ENCODE results near the gene NTN1.

NTN1 gene

DNA sequence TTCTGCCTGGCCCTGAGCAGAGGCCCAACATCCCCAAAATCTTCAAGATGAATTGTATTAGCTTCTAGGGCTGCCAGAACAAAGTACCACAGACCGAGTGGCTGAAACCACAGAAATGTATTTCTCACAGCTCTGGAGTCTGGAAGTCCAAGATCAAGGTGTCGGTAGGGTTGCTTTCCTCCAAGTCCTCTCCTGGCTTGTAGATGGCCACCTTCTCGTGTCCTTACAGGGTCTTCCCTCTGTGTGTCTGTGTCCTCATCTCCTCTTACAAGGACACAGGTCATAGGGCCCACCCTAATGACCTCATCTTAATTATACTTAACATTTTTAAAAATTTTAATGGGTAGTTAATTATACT, 215.7 kb downstream of the NTN1 start:
- DNase-seq = no peak

DNA sequence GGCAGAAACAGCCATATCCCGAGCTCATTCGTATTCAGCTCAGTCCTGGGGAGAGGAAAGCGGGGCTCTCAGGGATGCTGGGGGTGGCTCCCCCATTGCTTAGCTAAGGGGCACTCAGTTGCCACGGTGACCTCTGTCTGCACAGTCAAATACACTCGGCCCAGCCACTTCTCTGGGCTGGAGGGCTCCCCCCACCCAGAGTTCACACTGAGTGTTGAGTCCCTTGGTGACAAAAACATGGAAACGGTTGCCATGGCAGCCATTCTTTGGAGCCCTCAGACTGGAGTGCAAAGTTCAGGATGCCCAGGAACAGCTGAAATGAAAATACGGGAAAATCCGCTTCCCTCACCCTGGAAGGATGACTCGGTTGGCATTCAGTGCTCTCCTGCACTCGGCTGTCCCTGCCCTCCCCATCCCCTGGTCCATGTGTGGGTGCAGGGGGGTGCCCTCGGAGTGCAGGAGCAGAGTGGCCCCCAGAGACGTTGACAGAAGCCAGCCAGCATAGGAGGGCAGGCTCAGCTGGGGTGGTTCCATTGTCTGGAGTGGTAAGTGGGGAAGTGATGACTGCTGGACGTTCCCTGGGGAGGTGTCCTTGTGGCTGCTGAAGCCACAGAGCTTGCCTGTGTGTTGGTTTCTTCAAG, 216.5 kb downstream of the NTN1 start:
- no peak for DNase-seq

DNA sequence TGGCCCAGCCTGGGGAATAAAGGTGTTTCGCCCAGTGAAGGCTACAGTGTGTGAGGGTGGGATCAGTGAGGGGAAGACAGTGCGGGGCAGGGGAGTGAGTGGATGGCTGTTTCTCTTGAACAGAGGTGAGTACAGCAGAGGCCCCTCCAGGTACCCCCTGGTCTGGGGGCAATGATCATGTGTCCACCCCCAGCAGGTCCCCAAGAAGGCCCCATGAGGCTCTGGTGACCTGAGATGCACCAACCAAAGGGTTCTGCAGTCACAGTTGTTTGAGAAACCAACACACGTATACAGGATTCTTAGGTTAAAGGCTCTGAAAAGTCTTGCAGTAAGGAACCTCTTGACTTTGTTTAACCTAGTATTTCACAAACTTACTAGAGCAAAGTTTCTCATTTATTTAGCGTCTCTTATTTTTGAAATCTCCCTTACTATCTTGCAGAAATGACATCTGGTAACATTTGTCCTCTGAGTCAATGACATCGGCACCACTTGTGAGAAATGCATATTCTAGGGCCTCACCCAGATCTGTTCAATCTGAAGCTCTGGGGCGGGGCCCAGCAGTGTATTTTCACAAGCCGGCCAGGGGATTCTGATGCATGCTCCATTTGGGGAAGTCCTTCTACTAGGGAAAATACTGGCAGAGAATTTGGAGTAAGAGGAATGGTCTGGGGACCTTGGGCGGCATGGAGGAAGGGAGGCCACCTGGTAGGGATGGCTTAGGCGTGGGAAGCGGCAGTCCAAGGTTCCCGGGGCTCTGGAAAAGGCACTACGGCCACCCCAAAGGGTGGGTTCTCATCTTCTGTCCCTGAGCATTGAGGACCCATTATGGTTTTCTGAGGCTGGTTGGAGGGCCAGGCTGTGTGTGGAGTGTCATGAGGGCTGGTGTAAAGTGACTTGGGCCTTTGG, 217.3 kb downstream of the NTN1 start:
- no peak for DNase-seq

DNA sequence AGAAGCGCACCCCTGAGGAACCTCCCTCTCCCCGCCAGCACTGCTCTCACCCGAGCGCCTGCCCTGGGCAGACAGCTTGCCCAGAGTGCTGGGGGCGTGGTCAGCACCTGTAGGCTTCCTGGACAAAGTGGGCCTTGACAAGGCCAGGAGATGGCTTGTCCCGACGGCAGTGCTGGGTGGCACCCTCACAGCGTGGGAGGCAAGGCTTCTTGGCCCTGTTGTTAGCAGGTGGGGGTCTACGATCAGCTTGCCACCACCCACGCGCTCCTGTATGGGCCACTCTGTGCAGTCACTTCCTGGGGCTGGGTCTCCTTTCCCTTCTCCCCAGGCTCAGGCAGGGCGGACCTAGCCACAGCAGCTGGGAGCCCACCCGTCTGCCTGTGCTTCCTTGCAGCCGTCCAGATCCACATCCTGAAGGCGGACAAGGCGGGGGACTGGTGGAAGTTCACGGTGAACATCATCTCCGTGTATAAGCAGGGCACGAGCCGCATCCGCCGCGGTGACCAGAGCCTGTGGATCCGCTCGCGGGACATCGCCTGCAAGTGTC, 218.0 kb downstream of the NTN1 start:
- peak; percentile 6 for DNase-seq

DNA sequence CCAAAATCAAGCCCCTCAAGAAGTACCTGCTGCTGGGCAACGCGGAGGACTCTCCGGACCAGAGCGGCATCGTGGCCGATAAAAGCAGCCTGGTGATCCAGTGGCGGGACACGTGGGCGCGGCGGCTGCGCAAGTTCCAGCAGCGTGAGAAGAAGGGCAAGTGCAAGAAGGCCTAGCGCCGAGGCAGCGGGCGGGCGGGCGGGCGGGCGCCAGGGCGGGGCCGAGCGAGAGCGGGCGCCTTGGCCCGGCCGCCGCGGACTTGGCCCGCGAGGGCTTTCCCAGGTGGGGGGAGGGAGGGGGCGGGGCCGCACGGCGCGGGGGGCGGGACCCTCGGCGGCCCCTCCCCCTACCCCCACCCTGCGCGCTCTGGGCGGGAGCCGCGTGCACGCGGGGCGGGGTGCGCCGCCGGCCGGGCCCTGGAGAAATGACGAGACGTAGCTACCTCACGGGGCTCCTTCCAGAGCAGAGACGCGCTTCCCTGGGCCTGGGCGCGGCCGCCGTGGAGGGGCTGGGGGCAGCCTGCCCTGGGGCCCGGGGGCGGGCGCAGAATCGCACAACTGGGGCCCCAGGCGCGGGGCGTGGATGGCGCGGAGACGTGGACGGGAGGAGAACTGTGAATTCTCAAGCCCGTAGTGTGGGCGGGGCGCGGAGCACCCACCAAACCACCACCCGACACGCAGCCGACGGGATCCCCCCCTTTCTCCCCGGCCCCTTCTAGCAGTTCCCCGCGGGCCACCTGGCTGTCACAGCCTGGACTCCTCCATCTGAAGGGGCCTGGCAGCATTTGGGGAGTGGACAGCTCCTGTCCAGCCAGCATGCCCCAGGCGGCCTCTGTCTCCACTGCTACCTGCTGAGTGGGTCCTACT, 218.7 kb downstream of the NTN1 start:
- peak; percentile 62 for DNase-seq

DNA sequence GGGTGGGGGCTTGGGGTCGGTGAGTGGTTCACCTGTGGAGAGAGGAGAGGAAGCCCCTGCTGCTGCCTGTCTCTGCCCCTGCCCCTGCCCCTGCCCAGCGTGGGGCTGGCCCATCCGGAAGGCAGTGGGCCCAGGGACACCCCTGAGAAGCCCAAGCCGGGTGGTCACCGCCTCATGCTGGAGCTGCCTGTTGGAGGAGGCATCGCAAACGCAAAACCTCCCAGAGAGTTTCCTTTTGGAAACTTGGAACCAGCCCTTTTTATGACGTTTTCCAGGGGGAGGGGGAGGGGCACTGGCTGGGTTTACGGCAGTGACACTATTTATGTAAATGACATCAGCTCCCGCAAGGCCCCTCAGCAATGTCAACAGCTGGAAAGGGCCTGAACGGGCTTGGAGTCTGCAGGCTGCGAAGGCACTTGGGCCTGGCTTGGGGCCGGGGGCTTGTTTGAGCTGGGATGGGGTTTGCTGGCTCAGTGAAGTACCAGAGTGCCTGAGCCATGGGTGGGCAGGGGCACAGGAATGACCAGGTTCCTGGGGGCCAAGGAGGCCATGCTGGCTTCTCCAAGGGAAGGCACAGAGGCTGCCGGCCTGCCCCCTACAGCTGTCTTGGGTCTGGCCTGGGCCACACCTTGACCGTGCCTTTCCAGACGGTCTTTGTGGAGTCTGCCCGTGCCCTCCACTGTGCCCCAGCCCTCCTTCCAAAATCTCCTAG, 219.5 kb downstream of the NTN1 start:
- DNase-seq = no peak

DNA sequence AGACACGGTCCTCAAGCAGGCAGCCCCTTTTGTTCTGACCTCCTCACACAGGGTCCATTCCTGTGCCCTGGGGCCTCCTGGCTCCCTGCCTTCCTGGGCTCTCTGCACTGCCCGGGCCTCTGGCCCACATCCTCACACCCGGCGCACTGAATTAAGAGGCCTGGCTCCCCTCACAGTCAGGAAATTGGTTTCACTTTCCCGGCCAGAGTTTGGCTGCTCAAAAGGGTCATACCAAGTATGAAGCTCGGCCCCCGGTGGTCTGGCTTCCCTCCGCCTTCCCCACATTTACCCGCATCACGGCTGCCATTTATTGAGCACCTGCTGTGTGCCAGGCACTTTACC, 220.0 kb downstream of the NTN1 start:
- no peak for DNase-seq

DNA sequence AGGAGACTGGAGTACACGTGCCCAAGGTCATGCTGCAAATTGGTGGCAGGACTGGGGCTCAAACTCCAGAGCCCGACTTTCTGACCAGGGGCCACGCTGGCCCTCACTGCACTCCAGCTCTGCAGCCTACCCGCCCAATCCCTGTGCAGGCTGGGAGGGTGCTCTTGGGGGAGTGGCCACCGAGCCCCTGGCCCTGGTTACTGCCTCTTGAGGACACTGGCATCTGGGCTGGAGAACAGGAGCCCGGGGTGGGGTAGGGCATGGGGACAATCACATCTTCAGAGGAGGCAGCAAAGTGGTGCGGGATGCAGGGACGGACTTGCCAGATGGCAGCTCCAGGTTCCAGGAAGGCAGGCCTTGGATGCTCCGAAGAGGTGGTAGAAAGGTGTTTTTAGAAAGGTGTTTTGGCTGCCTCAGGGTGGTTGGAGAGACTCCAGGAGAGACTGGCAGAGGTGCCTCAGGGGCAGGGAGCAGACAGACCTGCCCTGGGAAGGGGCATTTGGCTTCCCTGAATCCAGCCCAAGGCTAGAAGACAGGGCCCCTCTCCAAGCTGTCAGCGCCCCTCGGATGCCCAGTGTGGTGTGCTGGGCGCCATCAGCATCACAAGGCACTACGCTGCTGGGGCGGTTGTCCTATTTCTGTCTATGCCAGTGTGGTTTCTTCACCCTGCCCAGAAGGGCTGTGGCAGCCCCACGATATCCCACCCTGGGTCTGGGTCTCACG, 220.6 kb downstream of the NTN1 start:
- no peak for DNase-seq

DNA sequence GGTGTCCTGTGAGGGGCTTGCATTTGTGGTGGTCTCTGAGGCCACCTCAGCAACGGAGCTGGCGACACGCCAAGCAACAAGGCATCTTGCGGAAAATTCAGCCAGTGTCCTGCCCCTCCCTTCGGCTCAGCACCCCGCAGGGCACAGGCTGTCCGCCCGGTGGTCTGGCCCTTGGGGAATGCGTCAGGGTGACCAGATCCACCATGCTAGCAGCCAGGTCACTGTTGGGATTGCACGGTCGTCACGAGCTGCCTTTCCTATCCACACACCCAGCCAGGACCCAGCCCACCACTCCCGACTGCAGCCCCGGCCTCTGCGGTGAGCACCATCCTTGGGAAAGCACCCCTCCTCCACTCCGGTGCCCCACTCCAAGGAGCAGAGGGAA, 221.2 kb downstream of the NTN1 start:
- no peak for DNase-seq

DNA sequence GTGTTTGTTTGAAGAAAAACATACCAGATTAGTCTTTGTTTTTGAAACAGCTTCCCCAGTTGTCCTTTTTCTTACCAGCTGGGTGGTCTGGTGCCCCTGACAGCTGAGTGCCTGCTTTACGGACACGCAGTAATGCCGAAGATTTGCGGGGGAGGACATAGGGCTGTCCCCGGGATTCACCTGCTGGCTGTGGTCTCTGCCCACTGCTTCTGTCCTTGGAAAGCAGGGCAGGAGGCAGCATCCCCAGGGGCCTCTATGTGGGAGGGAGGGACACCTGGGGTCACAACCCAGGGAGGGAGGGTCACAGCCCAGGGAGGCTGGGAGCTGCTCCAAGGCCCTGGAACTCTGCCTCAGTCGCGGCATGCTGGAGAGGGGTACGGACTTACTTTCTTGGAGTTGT, 221.7 kb downstream of the NTN1 start:
- no peak for DNase-seq

DNA sequence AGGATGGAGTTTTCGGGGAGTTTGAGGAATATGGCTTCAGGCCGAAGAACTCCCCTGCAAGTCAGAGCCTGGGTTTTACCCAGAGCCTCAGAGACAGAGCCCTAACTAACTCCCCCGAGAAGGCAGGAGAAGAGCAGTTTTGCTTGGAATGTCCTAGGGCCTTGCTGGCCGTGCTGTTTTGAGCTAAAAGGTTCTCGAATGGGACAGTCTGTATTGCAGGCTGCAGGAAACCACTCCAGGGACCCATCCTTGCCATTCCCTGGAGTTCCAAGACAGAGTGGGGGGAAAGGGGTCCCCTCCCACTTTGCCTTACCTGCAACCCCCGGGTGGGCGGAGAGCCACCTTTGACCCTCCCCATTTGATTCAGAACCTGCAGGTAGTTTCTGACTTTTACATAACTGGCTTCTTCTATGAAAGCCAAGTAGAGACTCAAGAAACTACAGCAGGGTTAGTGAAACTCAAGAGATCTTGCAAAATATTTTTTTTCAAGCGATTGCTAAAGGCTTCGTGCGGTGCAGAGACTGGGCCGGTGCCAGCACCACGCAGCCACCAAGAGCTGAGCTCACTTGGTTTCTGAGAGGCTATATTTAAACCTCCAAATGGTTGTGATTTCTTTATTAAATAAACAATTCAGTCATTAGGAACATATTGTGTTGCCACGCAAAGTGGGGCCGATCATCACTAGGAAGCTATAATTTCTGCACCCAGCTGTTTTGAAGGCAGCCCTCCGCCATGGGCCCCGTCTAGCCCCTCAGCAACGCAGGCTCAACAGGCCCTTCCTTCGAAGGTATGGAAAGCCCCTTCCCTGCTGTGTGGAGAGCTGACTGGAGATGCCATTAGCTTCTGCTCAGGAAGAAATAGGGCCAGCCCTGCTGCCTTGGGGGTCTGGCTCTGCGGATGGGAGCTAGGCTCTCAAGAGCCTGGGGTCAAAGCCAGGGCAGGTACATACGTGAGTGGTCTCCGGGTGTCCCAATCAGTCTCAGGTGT, 223.0 kb downstream of the NTN1 start:
- no peak for DNase-seq

DNA sequence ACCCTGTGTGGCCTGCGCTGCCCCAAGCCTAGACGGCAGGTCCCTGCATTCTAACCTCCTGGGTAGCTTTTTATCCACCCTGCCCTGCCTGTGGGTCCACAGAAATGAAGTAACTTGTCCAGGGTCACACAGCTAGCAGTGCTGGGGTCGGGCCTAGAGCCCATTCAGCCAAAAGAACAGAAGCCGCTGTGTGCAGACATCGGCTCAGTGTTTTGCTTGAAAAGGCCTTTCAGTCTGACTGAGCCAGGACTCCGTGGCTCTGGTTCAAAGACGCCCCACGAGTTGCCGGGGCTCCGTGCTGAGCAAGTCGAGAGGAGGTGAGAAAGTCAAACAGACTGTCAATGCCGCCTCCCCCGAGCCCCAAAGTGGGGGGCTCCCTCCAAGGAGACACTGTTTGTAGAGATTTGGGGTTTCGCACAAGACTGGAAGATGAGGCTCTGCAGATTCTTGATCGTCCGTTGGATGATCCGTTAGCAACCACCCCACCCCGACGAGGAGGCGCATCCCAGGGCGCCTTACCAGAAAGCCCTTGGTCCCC, 226.2 kb downstream of the NTN1 start:
- DNase-seq = no peak

DNA sequence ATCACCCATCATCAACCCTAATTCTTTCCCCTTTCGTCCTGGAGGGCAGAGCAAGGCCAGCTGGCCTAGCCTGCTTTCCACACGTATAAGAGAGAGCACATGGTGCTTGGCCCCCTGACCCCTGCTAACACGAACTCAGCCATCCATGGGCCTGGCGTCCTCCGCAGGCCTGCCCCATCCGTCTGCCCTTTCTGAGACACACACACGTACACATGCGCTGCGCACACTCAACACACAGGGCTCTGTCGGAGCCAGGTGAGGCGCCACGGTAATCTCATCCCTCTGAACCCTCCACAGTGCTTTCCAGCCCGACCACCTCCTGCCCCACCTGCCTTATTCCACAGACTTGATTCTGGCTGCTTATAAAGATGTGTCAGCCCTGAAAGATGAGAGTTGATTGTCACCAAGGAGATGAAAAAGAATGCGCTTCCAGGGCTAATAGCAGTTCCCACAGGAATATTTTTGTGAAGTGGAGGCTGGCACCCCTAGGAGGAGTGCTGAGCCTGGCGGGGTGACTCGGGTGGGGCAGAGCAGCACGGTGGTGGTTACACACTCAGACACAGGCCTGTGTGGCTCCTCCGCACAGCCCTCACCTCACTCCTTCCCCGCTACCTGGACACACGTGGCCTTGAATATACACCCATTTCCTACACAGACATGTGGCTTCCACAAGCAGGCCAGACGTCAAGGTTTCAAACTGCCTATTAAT, 228.1 kb downstream of the NTN1 start:
- DNase-seq = no peak

DNA sequence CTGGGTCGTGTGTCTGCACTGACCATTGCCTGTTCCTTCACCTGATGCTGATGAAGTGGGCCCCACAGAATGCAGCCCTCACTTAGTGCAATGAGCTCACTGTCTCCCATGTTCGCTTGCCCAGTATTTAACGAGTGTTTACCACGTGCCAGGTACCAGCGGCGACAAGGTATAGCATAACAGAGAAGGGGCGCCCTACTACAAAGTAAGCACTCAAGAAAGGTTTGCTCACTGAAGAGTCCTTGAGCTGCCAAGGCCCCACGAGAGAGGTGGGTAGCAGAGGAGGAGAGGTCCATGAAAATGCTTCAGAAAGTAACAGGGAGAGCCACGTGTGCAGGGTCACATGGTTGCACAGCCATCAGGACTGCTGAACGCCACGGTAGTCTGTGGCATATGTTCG, 230.0 kb downstream of the NTN1 start:
- DNase-seq = no peak

DNA sequence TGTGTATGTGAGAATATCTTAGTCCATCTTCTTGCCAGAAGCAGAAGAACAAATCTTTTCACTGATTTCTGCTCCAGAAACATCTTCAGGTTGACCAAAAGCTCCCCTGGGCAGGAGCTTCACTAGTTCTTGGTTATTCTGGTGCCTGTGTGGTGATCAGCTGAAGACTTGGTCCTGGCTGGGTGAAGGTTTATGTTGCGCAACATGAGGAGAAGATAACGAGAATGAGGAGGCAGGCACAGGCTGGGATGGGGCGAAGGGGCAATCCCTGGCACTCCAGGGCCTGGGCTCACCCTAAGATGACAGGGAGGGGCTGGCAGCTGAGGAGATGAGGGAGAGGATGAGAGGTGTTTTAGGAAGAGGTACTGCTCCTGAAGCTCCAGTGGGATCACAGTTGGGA, 232.0 kb downstream of the NTN1 start:
- DNase-seq = no peak

DNA sequence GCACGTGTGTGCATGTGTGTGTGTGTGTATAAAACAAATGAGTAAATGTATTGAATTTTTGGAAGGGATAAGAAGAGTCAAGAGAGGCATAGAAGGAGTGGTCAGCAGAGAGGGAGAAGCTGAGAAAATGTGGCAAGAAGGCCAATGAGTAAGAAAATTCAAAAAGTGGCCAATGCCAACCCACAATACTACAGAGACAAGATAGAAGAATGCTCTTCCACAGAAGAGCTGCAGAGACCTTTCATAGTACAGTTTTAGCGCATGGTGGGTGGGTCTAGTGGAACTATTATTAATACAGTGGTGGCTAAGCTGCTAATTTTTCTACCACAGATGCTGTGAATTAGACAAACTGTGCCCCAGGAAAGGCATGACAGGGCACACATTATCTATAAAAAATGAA, 233.5 kb downstream of the NTN1 start:
- DNase-seq = no peak

DNA sequence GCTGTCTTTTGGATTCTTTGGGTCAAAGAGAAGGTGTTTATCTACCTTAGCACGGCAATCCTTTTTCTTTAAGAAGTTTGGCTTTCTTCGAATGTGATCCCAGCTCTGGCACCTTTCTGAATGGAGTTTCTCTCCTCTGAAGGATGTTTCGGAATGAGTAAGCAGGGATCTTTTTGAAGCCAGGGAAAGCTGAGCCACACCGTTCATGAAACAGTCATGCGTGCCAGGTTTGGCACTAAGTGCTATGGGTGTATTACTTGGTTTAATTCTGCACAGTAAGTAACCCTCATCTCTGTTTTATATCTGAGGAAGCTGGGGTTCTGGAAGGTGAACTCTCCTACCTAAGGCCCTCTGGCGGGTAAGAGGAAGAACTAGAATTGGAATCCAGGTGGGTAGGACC, 234.5 kb downstream of the NTN1 start:
- no peak for DNase-seq

DNA sequence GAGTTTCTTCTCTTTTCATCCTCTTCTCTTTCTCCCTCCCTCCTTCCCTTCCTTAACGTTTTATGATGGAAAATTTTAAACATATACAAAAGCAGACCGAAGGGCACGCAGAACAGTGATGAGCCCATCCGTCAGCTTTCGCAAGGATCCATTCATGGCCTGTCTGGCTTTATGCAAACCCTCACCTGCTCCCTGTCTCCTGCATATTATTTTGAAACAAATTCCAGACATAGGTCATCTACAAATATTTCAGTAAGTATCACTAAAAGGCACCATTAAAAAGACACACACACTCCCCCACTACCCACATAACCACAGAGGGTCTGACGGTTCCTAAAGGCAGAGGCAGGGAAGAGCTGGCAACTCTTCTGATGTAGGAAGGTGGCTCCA, 235.0 kb downstream of the NTN1 start:
- no peak for DNase-seq

DNA sequence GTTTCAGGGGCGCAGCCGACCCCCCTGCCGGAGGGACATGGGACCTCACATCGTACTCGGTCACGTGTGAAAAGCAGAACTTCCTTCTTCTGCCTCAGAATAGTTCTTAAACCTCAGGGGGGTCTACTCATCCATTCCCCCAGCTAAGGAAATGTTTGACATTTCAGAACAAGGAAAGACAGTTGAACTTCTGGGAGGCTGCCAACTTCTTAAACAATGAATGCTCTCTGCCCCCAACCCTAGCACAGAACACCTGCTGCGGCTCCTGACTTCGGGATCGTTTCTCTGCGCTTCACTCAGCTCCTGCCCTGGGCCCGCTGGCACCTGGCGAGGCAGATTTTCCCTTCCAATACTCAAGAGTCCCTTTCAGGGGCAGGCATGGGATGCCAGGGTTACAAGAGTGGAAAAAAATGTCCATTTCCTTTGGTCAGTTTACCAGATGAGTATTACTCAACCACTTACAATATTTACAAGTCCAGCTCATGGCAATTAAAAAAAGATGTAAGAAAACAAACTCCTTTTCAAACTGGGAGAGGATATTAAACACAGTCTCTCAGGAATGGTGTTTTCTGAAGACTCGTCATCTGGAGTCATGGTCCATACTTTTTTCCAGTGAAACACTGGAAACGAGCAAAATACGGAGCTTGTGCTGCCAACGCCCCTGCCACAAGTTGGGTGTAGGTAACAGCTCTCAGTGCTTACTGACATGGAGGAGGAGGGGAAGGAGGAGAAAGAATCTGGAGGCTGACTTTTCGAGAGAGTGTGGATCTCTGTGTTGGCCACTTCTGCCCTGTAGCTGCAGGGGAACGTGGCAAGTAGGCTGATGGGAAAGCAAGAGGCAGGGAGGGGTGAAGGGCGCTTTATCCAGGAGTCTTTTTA, 235.7 kb downstream of the NTN1 start:
- DNase-seq = no peak
